Measurements from ENCODE around the gene CBFA2T3. TPM values are rescaled to one million over a fixed set of nuclear protein-coding genes. Genes with fewer than 3 reads are reported as not detected.

Gene CBFA2T3
- total RNA-seq, 1 donor from 2014 or later: not detected

DNA sequence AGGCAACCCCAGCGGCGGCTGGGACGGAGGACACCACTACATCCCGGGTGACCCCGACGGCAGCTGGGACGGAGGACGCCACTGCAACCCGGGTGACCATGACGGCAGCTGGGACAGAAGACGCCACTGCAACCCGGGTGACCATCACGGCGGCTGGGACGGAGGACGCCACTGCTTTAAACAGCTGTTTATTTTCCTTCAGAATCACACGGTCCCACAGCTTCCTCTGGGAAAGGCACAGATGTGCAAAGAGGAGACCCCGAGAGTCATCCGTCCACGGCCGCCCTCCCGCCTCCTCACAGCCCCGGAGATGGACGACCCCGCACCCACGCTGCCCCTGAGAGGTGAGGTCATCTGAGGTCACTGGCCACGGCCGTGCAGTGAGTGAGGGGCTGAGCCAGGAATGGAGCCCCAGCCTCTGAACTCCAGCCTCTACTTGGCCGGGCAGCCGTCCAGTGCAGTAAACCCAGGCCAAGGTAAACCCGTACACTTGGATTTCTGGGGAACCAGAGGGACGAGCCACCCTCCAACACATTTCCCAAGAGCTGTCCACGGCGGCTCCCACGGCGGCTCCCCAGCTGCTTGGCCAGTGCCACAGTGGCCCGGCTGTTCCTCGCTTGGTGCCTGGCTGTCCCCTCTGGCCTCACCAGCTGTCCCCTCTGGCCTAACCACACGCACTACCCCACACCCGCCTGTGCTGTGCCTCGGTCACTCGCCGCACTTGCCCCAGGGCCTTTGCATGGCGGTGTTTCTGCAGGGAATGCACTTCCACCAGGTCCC lies 67.4 kb downstream of the CBFA2T3 start:
- DNase-seq (ENCODE audit: low spot score): no peak
- H3K4me3 Mint-ChIP-seq (ENCODE audit: unreplicated experiment): no peak overlapping the region
- H3K36me3 Mint-ChIP-seq (ENCODE audit: low read depth): no peaks in the 10 kb centered on the region
- H3K27ac Mint-ChIP-seq (ENCODE audit: unreplicated experiment): no peak overlapping the region
- peaks cover 9% of the 10 kb centered on the region for H3K27me3 Mint-ChIP-seq (ENCODE audit: low read depth)
- no peaks in the 10 kb centered on the region for H3K9me3 Mint-ChIP-seq (ENCODE audit: low read depth)
- TF ChIP-seq, protein P1, sequence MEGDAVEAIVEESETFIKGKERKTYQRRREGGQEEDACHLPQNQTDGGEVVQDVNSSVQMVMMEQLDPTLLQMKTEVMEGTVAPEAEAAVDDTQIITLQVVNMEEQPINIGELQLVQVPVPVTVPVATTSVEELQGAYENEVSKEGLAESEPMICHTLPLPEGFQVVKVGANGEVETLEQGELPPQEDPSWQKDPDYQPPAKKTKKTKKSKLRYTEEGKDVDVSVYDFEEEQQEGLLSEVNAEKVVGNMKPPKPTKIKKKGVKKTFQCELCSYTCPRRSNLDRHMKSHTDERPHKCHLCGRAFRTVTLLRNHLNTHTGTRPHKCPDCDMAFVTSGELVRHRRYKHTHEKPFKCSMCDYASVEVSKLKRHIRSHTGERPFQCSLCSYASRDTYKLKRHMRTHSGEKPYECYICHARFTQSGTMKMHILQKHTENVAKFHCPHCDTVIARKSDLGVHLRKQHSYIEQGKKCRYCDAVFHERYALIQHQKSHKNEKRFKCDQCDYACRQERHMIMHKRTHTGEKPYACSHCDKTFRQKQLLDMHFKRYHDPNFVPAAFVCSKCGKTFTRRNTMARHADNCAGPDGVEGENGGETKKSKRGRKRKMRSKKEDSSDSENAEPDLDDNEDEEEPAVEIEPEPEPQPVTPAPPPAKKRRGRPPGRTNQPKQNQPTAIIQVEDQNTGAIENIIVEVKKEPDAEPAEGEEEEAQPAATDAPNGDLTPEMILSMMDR (IDR thresholded peaks at IDR 0.05): no peak
- peaks cover 17% of the 10 kb centered on the region for H3K4me1 Mint-ChIP-seq (ENCODE audit: low read depth)

DNA sequence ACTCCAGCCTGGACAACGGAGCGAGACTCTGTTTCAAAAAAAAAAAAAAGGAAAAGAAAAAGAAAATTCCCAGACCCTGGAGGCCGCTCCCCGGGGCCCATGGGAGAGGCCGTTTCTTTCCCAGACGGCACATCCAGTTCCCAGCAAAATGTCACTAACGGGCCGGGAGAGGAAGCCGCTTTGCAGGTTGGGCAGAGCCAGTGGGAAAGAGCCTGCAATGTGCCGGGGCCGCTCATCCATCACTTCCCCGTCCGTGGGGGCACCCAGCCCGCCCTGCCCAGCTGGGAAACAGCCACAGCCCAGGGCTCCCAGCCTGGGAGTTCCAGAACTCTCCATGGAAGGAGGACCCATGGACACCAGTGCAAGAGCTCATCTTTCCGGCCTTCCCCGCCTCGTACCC lies 68.7 kb downstream of the CBFA2T3 start:
- H3K27me3 Mint-ChIP-seq (ENCODE audit: low read depth): peaks cover 11% of the 10 kb centered on the region
- DNase-seq (ENCODE audit: low spot score): no peak
- no peaks in the 10 kb centered on the region for H3K9me3 Mint-ChIP-seq (ENCODE audit: low read depth)
- H3K27ac Mint-ChIP-seq (ENCODE audit: unreplicated experiment): no peak overlapping the region
- H3K4me1 Mint-ChIP-seq (ENCODE audit: low read depth): peaks cover 10% of the 10 kb centered on the region
- H3K36me3 Mint-ChIP-seq (ENCODE audit: low read depth): no peaks in the 10 kb centered on the region
- no peak overlapping the region for H3K4me3 Mint-ChIP-seq (ENCODE audit: unreplicated experiment)
- TF ChIP-seq, protein P1 (IDR thresholded peaks at IDR 0.05): no peak

DNA sequence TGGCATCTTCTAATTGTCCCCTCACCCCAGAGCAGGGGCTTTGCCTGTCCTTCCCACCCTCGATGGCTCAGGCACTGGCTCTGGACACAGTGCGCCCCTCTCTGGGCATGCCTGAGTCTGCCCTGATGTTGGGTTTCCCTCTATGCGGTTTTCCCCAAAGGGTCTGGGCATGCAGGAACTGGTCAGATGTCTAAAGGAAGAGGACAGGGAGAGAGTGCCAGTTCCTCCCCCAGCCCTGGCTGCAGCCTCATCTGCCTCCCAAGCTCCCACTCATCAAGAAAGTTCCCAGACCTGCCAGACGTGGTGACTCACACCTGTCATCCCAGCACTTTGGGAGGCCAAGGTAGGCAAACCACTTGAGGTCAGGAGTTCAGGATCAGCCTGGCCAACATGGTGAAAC lies 69.2 kb downstream of the CBFA2T3 start:
- H3K4me1 Mint-ChIP-seq (ENCODE audit: low read depth): peaks cover 10% of the 10 kb centered on the region
- no peak for DNase-seq (ENCODE audit: low spot score)
- H3K9me3 Mint-ChIP-seq (ENCODE audit: low read depth): no peaks in the 10 kb centered on the region
- no peak overlapping the region for H3K4me3 Mint-ChIP-seq (ENCODE audit: unreplicated experiment)
- TF ChIP-seq, protein P1 (IDR thresholded peaks at IDR 0.05): no peak
- H3K27me3 Mint-ChIP-seq (ENCODE audit: low read depth): peaks cover 15% of the 10 kb centered on the region
- H3K36me3 Mint-ChIP-seq (ENCODE audit: low read depth): no peaks in the 10 kb centered on the region
- no peak overlapping the region for H3K27ac Mint-ChIP-seq (ENCODE audit: unreplicated experiment)

DNA sequence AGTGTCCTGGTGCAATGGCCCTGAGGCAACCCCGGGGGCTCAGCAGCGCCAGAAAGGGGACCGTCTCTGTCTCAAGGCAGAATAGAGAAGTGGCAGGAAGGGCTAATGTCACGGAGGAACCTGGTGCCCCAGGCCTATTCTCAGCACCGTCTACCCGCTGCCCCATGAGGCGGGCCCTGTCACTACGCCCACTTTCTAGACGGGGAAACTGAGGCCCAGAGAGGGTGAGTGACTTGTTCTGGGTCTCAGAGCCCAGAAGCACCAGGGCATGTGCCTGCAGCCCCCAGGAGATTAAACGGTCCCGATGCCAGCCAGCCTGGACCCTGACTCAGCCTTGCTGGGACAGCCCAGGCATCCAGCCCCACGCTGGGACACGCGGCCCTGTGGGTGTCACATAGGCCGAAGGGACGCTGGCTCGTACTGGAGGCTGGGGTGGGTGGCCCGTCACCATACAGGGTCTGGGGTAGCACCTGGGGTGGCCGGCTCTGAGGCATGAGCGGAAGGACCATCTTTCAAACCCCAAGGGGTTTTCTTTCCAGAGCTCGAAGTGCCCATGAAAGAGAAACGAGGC lies 70.4 kb downstream of the CBFA2T3 start:
- no peaks in the 10 kb centered on the region for H3K36me3 Mint-ChIP-seq (ENCODE audit: low read depth)
- H3K9me3 Mint-ChIP-seq (ENCODE audit: low read depth): no peaks in the 10 kb centered on the region
- peaks cover 10% of the 10 kb centered on the region for H3K4me1 Mint-ChIP-seq (ENCODE audit: low read depth)
- no peak overlapping the region for H3K4me3 Mint-ChIP-seq (ENCODE audit: unreplicated experiment)
- no peak overlapping the region for H3K27ac Mint-ChIP-seq (ENCODE audit: unreplicated experiment)
- DNase-seq (ENCODE audit: low spot score): no peak
- peaks cover 12% of the 10 kb centered on the region for H3K27me3 Mint-ChIP-seq (ENCODE audit: low read depth)
- TF ChIP-seq, protein P1 (IDR thresholded peaks at IDR 0.05): peak; percentile 13

DNA sequence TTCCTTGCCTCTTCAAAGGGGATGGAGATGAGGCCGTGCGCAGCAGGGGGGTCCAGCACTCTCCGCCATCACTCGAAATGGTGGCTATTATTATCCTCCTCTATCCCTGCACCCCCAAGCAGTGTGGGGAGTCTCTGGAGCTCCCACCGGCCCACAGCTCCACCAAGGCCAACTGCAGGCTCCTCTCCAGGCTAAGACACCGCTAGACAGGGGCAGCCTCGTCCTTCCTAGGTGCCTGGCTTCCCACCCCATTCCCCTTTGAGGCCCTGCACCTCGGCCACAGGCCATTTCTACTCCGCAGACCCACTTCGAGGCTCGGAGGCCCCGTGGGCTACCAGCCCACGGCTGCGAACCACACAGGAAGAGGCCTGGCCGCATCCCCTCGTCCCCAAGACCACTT lies 71.0 kb downstream of the CBFA2T3 start:
- Mint-ChIP-seq H3K9me3 (ENCODE audit: low read depth) (no peaks in the 10 kb centered on the region), H3K36me3 (ENCODE audit: low read depth) (no peaks in the 10 kb centered on the region), H3K27ac (ENCODE audit: unreplicated experiment) (no peak overlapping the region), H3K27me3 (ENCODE audit: low read depth) (peaks cover 12% of the 10 kb centered on the region), H3K4me3 (ENCODE audit: unreplicated experiment) (no peak overlapping the region), H3K4me1 (ENCODE audit: low read depth) (peaks cover 10% of the 10 kb centered on the region)
- TF ChIP-seq, protein P1 (IDR thresholded peaks at IDR 0.05): no peak
- no peak for DNase-seq (ENCODE audit: low spot score)

All from chondrocyte (in vitro differentiated cells).